ENCODE results near the gene ZDHHC3. TPM values are rescaled to one million over a fixed set of nuclear protein-coding genes. Genes with fewer than 3 reads are reported as not detected.

ZDHHC3 gene
- total RNA-seq, 1 donor from 2014 or later = 35.6 TPM

DNA sequence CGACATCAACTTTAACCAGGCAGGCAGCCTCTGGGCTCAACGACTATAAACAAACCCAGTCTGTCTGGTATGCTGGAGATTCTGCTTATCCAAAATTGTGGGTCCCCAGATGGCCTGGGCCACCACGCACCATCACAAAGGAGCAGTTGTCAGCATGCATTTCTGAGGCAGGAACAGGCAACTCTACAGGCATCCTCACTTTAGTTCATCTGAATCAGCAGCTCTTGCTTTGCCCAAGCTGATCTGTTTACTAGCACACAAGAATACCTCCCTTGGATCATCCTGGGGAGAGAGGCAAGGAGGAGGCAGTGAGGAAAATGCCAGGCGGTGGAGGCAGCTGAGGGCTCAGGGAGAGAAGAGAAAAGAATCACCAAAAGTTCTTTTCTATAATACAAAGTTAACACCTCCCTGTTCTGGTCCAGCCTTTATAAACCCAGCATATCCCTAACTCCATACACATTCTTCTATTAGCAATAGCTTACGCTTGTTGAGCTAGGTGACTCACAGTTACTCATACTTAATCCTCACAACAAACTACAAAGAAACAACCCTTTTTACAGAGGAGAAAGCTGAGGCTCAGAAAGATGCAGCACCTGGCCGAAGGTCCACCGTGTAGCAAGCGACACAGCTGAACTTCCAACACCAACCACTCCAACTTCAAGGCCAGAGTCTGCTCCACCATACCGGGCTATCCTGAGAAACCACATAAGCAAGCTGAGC lies 33.6 kb downstream of the ZDHHC3 start:
- DNase-seq = no peak
- ATAC-seq (ENCODE audit: poor library complexity) = no peak
- intact Hi-C loops (cut with DNase I) = no loop called here

DNA sequence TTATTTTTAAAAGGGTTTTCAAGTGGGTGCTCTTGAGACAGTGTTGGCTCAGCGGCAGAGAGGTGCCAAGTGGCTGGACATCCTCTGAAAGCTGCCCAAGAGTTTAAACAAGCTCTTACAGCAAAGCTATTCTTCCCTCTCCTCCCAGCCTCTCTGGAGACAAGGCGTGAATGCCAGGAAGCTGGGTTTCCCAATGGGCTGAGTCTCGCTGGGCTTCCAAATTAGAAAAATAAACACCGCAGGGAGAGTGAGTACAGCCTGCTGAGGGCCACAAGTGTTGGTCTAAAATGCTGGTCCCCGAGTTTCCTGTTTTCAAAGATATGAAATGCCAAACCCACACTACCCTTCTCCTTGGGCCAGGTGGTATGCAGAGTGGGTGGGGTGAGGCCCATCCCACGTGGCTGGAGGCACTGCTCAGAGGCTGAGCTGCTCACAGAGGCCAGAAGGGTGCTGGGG lies 36.4 kb downstream of the ZDHHC3 start:
- DNase-seq (no peak), ATAC-seq (ENCODE audit: poor library complexity) (peak; percentile 74)
- intact Hi-C loops (cut with DNase I) = no loop called here

DNA sequence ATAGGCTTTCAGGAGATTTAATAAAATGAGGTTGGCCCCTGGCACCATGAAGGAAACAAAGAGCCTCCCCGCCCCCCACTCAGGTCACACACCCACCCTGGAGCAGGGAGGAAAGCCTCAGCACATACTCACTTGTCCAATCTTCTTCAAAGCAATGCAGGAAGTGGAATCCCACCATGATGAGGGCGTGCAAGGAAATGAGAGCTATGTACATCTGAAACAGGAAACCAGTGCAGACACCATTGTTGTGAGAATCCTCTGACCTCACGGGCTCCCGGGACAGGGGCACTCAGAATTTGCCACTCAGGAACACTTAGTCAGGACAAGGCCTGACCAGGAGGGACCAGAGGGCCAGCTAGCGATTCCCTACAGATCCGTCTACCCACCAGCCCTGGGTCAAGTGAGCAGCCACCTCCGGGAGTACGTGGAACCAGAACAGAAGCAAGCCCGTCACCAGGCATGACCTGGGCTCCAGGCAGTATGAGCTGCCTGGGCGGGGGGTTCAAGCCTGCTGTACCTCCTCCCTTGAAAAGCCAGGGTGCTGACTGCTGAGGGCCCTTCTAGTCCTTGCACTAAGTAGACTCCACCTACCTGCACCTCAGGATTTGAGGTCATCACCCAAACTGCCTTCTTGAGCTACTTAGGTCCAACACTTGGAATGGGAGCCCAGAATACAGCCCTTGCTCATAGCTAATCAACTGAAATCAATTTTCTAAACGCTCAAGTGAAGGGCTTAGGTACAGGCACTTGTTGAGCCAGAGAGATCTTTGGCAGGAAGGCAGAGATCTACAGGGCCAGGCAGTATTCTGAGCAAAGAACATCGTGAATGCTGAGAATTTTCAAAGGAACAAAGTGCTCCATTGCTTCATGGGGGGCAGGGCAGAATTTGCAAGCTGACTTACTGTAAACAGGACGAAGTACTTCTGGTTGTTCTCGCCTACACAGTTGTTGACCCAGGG lies 42.7 kb downstream of the ZDHHC3 start:
- ATAC-seq (ENCODE audit: poor library complexity) (no peak), DNase-seq (no peak)
- intact Hi-C loops (cut with DNase I) = no loop called here

DNA sequence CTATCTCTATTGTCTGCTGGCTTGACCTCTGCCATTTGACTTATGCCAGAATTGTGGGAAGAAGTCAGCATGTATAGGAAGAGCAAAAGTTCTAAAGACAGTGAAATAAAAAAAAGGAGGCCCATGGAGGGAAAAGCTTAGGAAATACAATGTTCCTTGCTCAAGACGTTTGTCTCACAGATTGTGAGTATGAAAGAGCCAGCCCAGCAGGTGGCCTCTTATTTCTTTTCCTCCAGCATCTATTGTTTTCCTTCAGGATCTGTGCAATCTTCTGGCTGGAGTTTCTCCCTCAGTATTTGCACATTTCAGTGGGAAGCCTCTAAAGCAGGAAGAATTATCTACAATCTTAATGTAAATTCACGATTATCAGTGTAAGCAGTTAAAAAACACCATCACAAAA lies 43.7 kb downstream of the ZDHHC3 start:
- ATAC-seq (ENCODE audit: poor library complexity) = no peak
- DNase-seq = no peak
- intact Hi-C loops (cut with DNase I) = no loop called here

DNA sequence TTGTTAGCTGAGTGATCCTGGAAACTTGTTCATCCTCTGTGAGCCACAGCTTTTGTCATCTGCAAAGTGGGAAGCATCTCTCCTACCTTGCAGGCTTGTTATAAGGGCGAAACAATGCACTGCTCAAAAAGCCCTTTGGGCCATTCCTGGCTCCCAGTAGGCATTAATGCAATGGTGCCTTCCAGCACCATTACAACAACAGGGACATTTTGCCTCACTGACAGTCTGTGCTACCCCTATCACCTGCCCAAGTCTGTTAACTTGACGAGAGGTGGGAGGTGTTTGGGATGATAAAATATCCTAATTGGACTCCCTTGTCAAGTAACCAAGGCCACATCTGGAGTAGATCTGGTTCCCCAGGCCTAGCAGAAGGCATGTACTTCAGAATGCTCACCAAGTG lies 44.2 kb downstream of the ZDHHC3 start:
- no peak for DNase-seq
- ATAC-seq (ENCODE audit: poor library complexity) = no peak
- intact Hi-C loops (cut with DNase I) = no loop called here

DNA sequence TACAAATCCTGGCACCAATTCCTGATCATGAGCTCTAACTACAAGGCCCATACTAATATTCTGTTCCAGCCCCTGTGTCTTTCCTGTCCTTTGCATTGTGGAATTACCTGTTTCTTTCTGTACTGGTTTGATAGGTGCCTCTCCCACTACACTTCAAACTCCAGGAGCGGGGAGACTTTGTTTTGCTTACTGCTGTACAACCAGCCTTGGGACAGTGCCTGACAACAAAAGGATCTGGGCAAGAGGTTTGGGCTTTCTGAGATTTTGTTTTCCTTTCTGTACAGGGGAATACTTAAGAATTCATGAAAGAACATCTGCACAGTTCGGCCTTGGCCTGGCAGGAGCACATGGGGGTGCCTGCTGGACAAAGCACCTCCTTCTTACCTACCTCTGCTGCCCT lies 45.1 kb downstream of the ZDHHC3 start:
- intact Hi-C loops (cut with DNase I) = no loop called here
- ATAC-seq (ENCODE audit: poor library complexity) (no peak), DNase-seq (no peak)

DNA sequence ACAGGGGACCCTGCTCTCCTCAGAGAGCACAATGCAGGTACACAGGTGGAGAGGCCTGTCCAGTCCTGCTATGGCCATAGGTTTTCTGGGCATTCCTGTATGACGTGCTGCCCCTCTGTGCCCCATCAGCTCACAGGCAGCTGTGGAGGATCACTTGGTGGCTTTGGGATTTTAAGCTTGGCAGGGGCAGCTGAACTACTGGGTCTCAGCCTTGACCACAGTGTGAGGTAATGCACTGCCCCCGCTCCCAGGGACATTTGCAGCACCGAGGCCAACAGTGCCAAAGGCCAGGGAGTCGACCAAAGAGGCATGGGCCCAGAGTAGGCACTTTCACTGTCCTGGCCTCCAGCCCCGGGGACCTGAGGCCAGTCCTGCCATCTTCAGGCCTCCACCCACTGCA lies 46.2 kb downstream of the ZDHHC3 start:
- ATAC-seq (ENCODE audit: poor library complexity) = no peak
- intact Hi-C loops (cut with DNase I) = no loop called here
- DNase-seq = no peak

DNA sequence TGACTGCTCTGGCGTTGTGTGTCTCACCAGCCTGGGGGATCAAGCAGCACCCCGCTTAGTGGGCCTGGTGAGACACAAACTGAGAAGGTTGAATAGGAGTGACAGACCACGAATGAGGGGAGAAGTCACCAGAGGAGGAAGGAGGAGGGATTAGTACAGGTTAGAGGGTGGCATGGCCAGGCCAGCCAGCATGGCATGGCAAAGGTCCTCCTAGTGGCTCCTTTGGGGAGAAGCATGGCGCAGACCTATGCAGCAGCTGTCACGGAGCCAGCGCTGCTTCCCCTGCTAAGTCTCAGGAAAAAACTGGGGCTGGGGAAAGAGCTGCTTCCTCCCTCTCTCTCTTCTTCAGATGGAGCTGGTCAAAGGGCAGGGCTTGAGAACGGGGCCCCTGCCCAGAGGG lies 48.6 kb downstream of the ZDHHC3 start:
- ATAC-seq (ENCODE audit: poor library complexity) (no peak), DNase-seq (no peak)
- intact Hi-C loops (cut with DNase I) = no loop called here

DNA sequence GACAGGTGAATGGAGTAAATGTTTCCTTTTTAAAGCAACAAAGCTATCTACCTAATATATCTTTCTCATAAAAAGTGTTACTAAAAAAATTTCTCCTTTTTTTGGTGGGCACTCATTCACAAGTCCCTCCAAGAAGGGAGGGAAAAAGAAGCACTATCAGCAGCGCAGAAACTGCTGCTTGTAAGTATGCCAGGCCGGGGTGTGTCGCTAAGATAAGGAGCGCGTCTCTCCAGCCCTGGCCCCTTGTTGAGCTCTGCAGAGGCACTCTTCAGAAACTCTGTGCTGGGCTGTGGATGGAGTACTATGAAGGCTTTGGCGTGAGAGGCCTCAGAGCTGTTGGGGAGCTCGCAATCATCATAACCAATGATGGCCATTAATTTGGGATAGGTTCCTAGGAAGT lies 49.1 kb downstream of the ZDHHC3 start:
- DNase-seq (no peak), ATAC-seq (ENCODE audit: poor library complexity) (no peak)
- intact Hi-C loops (cut with DNase I) = no loop called here

DNA sequence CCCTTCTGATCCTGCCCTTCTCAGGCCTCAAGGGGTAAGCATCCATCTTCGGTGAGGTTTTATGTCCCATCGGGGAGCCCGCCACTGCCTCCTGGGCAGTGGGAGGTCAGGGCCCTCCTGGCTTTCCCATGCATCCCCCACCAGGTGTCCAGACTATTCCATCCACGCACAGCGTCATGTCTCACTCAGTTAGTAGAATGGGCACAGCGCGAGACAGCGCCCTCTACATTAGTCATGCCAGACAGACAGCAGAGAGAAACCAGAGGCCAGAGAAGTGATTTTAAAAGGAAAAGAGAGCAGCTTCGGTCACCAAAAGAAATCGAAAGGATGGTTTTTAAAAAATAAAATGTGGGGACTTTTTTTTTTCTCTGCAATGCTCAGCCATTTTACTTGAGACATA lies 49.8 kb downstream of the ZDHHC3 start:
- intact Hi-C loops (cut with DNase I) = no loop called here
- ATAC-seq (ENCODE audit: poor library complexity) (no peak), DNase-seq (no peak)

DNA sequence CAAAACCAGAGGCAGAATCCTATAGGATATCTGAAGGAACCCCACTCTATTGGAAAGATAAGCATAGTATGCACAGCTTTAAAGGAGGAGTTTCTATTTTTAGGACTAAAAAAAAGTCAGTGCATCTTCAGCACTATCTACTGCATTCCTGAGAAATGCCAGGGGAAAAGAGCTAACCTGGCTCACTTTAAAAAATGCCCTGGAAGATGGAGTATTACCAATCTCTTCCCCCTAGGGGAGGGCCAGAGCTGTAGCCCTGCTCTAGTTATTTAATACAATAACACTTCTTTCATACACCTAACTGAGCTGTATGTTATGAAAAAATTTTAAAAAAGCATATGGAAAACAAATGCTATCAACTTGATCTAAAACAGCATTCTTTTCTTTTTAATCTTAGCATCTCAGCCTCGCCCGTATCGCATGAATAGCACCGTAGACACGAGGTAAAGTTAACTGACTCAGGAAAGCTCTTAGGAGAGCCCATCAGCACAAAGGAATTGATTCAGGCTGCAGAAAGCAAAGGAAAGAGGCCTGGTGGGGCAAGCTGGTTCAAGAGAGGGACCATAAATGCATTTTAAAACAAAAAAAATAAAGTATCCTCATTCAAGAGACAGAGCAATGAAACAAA lies 51.4 kb downstream of the ZDHHC3 start:
- DNase-seq (no peak), ATAC-seq (ENCODE audit: poor library complexity) (no peak)
- intact Hi-C loops (cut with DNase I) = no loop called here

DNA sequence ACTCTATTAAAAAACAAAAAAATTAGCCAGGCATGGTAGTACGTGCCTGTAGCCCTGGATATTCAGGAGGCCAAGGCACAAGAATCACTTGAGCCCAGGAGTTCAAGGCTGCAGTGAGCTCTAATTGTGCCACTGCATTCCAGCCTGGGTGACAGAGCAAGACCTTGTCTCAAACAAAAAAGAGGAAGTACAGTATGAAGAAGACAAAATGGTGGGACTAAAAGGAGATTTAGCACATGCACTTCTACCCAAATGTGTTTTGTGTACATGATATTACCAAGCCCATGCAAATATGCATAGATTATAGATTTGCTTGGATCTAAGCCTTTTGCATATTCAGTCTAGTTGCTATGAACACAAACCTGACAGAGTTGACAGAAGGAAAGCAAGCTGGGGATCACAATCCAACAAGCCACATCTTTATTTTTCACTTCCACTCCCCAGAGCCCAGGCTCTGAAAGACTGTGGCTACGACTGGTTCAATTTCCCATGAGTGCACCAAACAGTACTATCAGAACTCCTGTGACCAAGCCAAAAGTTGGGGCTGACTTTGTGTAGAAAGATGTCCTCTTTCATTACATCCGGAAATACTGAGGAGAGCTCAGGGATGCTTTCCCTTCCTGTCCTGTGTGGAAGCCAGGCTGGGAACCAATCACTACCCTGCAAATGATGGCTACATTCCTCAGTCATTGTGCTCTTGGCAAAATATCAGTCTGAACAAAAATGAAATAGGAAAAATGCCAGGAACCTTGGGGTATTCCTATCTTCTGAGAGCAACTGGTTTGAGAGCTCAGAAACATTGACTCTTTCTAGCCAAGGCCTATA lies 52.1 kb downstream of the ZDHHC3 start:
- ATAC-seq (ENCODE audit: poor library complexity) (no peak), DNase-seq (no peak)

DNA sequence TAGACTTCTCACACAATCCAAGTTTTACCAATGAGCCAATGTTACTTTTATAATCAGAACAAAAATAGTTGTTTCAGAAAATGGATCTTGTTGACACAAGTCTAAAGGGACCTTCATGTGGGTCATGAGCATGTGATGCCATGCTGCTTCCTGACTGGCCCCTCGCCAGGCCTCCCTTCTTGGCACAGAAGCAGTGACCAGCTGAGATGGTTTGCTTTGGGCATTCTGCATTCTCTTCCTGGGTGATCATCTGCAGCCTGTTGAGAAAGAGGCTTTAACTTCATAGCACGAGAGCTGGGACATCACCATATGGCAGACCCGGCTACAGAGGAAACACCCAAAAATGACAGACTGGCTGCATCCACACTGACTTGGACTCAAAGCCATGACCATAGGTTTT lies 55.9 kb downstream of the ZDHHC3 start:
- no peak for DNase-seq
- ATAC-seq (ENCODE audit: poor library complexity) = no peak
- intact Hi-C loops (cut with DNase I) = no loop called here

More for the DNA sequence above, 52.1 kb downstream of the ZDHHC3 start:
- intact Hi-C loops (cut with DNase I) = no loop called here

DNA sequence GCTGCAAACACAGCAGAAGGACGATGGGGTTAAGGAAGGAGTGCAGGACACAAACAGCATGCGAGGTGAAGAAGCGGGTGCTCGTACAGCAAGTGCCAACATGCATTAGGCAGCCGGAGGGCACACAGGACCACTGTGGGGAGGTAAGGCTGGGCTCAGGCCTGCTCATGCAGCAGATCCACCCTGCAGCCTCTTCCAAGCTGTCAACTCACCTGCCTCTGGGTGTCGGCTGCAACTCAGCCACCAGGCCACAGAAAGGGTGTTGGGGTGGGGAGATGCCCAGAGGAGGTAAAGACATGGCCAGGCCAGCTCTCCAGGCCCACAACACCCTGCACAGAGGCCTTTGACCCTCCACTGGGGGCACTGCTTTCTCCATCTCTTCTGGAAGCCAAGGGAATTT lies 57.4 kb downstream of the ZDHHC3 start:
- intact Hi-C loops (cut with DNase I) = no loop called here
- no peak for DNase-seq
- no peak for ATAC-seq (ENCODE audit: poor library complexity)

DNA sequence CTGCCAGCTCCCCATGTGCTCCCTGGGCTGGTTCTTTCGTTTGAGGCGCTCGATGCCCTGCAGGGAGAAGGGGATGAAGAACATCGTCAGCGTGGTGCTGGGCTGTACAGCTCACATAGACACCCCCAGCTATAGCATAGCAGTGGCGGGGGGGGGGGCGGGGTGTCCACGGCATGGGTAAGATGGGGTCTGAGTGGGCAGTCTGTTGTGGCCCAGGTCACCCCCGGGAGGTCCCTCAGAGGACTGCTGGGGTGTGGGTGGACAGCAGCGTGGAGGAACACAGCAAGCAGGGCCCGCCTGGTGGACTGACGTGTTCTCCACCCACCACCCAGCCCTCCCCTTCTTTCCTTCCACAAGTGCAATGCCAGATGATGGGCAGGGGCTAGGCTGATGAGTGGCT lies 57.9 kb downstream of the ZDHHC3 start:
- intact Hi-C loops (cut with DNase I) = no loop called here
- ATAC-seq (ENCODE audit: poor library complexity) (no peak), DNase-seq (no peak)

DNA sequence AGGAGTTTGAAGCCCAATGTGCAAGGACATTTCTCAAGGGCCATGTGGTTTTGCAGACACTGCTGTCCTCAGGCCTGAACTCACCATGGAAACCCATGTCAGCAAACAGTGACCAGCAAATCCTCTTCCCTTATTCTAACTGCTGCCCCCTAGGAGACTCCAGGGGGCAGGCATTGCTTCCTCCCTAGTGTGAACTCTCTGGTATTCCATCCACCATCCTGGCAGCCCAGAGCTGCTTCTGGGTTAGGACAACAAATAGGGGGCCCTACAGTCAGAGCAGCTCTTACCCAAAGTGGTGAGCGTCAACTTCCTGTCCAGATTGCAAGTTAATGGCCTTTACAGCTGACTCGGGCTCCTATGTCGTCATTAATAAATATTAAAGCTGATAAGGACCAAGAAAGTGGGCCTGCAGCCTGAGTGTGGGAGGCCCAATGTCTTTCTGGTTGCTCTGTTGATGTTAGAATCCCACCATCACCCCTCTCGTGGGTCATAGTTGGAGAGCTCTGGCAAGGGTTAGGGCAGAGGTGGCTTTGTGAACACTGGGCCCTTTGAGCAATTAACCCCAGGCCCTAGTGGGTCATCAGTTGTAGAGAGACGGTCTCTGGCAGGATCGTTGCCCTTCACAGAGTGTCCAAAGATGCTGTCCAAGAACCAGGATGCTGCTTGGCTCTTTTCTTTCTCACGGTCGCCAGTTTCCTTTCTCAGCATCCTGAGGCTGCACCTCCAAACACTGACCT lies 60.1 kb downstream of the ZDHHC3 start:
- intact Hi-C loops (cut with DNase I) = loop anchor here (2.0 kb wide), 1 partner anchor 383 kb away; no protein-coding TSS in a partner anchor
- no peak for DNase-seq
- ATAC-seq (ENCODE audit: poor library complexity) = peak; percentile 28

DNA sequence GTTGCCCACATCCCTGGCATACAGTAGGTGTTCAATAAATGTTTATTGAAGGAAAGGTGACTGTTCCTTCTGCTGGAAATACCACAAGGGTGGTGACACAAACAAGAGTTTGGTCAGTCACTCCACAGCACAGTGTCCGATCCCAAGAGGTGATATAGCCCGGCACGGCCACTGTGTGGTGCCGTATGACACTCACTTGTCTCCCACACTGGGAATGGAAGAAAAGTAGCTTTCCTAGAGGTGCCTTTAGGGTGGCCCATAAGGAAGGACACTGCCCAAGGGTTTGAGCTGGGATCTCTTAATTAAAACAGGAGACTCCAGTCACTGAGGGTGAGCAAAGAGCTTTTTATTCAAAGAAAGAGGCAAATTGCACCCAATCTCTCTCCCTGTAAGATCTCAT lies 61.0 kb downstream of the ZDHHC3 start:
- DNase-seq = no peak
- intact Hi-C loops (cut with DNase I) = loop anchor here (2.0 kb wide), 1 partner anchor 382 kb away; no protein-coding TSS in a partner anchor
- ATAC-seq (ENCODE audit: poor library complexity) = peak; percentile 58

Measured in Right ventricle myocardium superior (tissue), 1 donor.